NCI-H526 (cell line): ENCODE results near the gene PCYT2.

Experiments used
- DNase-seq, 2 experiments: peaks; one replicate each; lab custom pipeline; 2025; lab: John Stamatoyannopoulos, UW

The PCYT2 gene

GRCh38 chr17:81914103-81914850 lies 3.1 kb upstream of the PCYT2 start:
- no peak for DNase-seq

GRCh38 chr17:81913394-81914102 lies 2.3 kb upstream of the PCYT2 start:
- no peak for DNase-seq

- DNase-seq: no peak
These were observed 1.5 kb upstream of the PCYT2 start for GRCh38 chr17:81912441-81913309.

GRCh38 chr17:81911969-81912368 lies 770 bp upstream of the PCYT2 start:
- DNase-seq: no peak

- peak in 1 of 2 experiments; percentile 47 for DNase-seq
These were observed 341 bp downstream of the PCYT2 start for GRCh38 chr17:81910840-81911276.

GRCh38 chr17:81909966-81910839 lies 996 bp downstream of the PCYT2 start:
- peak in 1 of 2 experiments; percentile 35 for DNase-seq

- DNase-seq: no peak
These were observed 2.0 kb downstream of the PCYT2 start for GRCh38 chr17:81909231-81909630.

GRCh38 chr17:81908793-81909192 lies 2.4 kb downstream of the PCYT2 start:
- no peak for DNase-seq

GRCh38 chr17:81907219-81908145 lies 3.7 kb downstream of the PCYT2 start:
- DNase-seq: no peak

- no peak for DNase-seq
These were observed 4.6 kb downstream of the PCYT2 start for GRCh38 chr17:81906476-81907218.

GRCh38 chr17:81905993-81906392 lies 5.2 kb downstream of the PCYT2 start:
- no peak for DNase-seq

GRCh38 chr17:81905424-81905875 lies 5.7 kb downstream of the PCYT2 start:
- no peak for DNase-seq

GRCh38 chr17:81904600-81905423 lies 6.4 kb downstream of the PCYT2 start:
- DNase-seq: no peak

GRCh38 chr17:81903896-81904599 lies 7.2 kb downstream of the PCYT2 start:
- DNase-seq: no peak

GRCh38 chr17:81903415-81903831 lies 7.8 kb downstream of the PCYT2 start:
- no peak for DNase-seq

GRCh38 chr17:81902653-81903414 lies 8.4 kb downstream of the PCYT2 start:
- DNase-seq: no peak

- peak in 1 of 2 experiments; percentile 63 for DNase-seq
These were observed 9.1 kb downstream of the PCYT2 start, which contains the start of gene NPB for GRCh38 chr17:81902023-81902652. TSS of gene NPB (plus strand) at chr17:81902238. CDS start at chr17:81902278, 40 bp downstream.
